G401 (cell line): Measurements from ENCODE around the gene DPEP2NB. TPM values are rescaled to one million over a fixed set of nuclear protein-coding genes. Genes with fewer than 3 reads are reported as not detected.
A peak's percentile ranks its signal among the peaks of the same experiment; 100 is the strongest.
"Not testable (repeated sequence)": the region's sequence is repeated elsewhere in the genome, so short reads cannot be mapped to it uniquely, and the experiment has no call there.

ENCODE experiments used
- DNase-seq: peaks from one replicate; pipeline ENCODE4 v3.0.0-alpha.2; 2015; ENCODE audit warnings: low spot score
- in situ Hi-C: cut with HindIII; loops from 2 replicates; pipeline ENCODE4 v1.10.0; 2016; ENCODE audit warnings: low sequenced_read_pairs, mixed read lengths
- total RNA-seq: library from RNA; depleted of rRNA; stranded (reverse); fragments of >200 nt; shearing (Covaris generic); gene quantifications from 2 replicates; pipeline ENCODE4 v1.2.3, GENCODE V29; 2014

The DPEP2NB gene
- total RNA-seq, 1 experiment from 2014 or later = not detected

DNA sequence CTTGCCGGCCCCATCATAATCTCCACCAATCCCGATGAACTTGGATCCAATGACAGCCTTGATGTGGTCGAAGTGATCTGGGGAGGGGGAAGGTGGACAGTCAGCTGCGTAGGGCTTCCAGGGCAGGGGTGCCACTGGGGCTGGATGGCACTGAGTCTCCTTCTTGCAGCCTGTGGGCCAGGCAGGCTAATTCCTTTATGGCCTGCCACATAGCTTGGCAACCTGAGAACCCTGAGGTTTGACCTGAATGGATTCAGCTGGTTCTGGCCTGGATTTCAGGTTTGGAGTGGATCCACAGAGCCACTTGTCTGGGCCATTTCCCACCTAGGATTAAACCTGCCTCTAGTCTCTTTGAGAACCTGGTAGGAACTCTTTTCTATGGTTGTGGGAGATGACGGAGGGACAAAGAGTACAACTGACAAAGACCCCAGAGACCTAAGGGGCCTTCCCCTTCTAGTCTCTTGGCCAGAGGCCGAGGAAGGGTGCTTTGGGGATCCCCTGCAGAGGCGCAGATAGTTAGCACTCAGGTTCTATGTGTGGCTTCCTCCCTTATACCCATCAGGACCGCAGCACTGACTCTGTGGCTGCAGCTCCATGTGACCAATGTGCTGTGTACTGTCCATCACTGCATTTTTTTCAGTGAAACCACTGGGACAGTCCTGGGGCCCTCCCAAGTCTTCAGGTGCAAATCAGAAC, 26.2 kb downstream of the DPEP2NB start:
- DNase-seq = no peak

DNA sequence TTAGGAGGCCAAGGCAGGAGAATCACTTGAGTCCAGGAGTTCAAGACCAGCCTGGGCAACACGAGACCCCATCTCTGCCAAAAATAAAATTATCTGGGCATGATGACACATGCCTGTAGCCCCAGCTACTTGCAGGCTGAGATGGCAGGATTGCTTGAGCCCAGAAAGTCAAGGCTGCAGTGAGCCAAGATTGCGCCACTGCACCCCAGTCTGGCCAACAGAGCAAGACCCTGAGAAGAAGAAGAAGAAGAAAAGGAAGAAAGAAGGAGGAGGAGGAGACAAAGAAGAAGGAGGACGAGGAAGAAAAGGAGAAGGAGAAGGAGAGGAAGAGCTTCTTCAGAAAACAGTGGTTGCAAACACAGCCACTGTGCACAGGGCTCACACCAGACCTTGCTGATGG, 27.0 kb downstream of the DPEP2NB start:
- in situ Hi-C loops = no loop called here
- no peak for DNase-seq

More for the DNA sequence above, 26.2 kb downstream of the DPEP2NB start:
- in situ Hi-C loops = no loop called here

DNA sequence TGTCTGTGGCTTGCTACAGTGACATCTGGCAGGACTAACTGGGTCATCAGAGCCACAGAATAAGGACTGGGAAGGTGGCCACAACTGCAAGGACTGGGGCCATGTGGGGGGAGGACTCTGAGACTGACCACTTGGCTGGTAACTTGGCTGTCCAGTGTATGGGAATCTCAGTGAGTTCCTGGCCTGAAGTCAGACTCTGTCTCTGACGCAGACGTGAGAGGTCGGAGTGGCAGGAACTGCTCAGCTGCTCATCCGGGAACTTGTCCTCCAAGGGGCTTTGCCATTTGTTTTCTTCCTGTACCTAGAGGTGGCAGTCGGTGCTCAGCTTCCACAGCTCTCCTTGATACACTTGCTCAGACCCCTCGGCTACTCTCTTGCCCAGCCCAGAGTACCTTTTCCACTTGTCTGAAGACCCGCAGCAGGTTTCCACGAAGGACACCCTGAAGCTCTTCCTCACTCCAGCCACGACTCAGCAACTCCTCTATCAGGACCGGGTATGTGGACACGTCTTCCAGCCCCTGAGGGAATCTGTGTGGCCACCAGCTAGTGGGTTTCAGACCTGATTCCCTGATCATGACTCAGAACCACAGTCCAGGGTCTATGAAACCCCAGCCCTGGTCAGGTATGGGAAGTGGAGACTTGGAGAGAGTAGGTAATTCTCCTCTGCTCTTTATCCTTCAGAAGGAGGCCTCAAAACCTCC, 28.1 kb downstream of the DPEP2NB start:
- in situ Hi-C loops = no loop called here

DNA sequence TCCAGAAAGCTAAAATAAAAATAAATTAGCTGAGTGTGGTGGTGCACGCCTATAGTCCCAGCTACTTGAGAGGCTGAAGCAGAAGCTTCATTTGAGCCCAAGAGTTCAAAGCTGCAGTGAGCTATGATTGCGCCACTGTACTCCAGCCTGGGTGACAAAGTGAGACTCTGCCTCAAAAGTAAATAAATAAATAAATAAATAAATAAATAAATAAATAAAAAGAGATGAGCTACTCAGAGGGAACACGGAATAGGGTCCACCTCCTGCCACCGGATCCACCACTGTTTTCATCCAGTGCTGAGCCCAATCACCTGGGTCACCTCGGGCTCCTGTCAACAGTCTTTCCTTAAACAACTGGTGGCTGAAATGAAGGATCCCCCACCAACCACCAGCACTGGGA, 28.8 kb downstream of the DPEP2NB start:
- in situ Hi-C loops = no loop called here
- no peak for DNase-seq

More for the DNA sequence above, 28.1 kb downstream of the DPEP2NB start:
- peak; percentile 27 for DNase-seq

DNA sequence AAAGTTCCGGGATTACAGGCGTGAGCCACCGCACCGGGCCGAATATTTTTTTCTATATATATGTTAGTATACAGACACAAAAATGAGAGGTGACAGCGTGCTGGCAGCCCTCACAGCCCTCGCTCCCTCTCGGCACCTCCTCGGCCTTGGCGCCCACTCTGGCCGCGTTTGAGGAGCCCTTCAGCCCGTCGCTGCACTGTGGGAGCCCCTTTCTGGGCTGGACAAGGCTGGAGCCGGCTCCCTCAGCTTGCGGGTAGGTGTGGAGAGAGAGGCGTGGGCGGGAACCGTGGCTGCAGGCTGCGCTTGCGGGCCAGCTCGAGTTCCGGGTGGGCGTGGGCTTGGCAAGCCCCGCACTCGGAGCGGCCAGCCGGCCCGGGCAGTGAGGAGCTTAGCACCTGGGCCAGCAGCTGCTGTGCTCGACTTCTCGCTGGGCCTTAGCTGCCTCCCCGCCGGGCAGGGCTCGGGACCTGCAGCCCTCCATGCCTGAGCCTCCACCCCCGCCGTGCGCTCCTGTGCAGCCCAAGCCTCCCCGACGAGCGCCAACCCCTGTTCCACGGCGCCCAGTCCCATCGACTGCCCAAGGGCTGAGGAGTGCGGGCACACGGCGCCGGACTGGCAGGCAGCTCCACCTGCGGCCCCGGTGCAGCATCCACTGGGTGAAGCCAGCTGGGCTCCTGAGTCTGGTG, 33.6 kb downstream of the DPEP2NB start:
- no peak for DNase-seq
- in situ Hi-C loops = no loop called here

DNA sequence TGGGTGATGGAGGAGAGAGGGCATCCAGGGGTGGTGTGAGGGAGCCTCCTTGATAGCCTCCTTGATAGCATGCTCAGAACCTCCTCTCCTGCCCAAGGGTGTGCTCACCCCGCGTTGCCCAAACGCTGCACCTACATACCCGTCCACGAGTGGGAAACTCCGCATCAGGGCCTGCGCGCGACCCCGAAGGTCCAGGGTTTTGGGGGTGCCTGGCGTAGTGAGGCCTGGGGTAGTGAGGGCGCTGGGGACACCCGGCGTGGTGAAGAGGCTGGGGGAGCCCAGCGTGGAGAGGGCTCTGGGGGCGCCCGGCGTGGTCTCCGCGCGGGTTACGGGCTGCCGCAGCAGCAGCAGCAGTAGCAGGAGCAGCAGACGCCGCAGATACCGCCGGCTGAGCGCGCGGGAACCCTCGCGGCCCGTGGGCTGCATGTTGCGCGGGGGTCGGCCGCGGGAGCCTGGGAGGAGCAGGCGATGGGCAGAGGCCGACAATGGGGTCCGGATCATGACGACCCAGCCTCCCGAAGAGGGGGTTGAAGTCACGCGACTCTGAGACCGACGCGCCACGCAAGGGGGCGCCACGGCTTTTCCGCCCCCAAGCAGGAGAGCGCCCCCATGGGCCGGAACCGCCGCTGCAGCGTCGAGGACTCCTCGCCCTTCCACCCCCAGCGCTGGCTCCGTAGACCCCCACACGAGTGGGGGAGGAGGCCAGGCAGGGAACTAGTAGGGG, 35.6 kb downstream of the DPEP2NB start, which contains the start of gene DPEP3:
TSS of gene DPEP3 (minus strand) at position 545 of the 724 bp plus-strand sequence. CDS start at position 426, 119 bp downstream.
- DNase-seq = no peak

DNA sequence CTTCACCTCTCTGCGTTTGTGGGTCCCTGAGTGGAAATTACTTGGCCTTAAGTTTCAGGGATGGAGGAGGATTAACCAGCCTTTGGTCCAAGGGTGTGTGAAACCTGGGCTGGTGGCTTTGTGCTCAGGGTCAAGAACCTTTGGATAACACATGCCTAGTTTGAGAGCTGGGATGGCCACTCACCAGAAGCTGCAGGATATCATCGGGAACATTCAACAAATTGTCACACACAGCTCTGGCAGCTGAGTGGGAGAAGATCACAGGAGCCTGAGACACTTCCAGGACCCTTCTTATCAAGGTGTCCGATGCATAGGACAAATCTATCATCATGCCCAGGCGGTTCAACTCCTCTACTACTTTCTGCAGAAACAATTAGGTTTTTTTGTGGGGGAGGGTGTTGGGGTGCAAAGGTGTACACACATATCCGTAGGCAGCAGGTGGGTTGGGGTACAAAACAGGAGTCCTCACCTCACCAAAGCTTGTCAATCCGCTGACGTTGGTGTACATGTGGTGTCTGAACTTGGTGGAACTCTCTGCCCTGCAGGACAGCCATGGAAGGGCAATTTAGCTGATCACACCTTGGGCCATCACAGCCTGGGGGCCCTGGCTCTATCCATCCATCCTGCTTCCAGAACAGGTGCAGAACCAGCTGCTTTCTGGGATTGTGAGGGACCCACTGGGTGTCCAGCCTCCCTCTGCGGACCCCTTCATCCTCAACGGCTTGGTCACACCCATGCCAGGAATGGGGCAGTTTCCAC, 38.1 kb downstream of the DPEP2NB start:
- no peak for DNase-seq
- in situ Hi-C loops = no loop called here

More for the DNA sequence above, 35.6 kb downstream of the DPEP2NB start, which contains the start of gene DPEP3:
- in situ Hi-C loops = no loop called here

DNA sequence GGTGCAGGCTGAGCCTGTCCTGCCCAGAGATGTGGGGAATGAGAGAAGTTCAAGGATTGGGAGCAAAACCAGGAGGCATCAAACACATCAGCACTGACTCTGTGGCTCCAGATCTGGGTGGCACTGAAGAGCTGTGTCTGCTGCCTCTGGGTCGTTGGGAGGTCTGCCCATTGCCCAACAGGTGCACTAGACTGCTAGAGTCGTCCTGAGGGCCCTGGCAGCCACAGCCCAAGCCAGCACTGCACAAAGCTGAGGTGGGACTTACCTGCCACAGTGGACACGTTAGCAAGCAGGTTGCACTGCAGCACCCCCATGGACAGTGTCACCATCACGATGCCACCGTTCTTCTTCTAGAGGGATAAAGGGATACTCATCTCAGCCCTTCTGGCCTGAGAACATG, 38.7 kb downstream of the DPEP2NB start:
- in situ Hi-C loops = no loop called here
- DNase-seq = no peak

DNA sequence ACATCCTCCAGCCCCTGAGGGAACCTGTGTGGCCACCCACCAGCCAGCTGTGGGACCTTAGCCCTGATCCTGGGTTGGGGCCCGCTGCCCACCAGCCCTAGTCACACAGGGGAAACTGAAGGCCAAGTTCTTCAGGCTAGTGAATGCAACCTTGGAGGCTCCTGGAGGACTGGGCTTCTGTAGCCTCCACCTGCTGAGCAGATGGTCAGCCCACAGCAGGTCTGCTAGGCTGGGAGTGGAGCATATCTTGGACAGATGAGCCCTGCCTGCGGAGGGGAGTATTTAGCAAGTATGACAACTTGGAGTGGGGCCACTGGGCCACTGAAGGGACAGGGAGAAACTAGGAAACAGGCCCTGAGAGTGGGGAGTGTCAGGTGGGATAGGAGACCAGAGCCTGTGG, 39.5 kb downstream of the DPEP2NB start:
- in situ Hi-C loops = no loop called here
- no peak for DNase-seq

DNA sequence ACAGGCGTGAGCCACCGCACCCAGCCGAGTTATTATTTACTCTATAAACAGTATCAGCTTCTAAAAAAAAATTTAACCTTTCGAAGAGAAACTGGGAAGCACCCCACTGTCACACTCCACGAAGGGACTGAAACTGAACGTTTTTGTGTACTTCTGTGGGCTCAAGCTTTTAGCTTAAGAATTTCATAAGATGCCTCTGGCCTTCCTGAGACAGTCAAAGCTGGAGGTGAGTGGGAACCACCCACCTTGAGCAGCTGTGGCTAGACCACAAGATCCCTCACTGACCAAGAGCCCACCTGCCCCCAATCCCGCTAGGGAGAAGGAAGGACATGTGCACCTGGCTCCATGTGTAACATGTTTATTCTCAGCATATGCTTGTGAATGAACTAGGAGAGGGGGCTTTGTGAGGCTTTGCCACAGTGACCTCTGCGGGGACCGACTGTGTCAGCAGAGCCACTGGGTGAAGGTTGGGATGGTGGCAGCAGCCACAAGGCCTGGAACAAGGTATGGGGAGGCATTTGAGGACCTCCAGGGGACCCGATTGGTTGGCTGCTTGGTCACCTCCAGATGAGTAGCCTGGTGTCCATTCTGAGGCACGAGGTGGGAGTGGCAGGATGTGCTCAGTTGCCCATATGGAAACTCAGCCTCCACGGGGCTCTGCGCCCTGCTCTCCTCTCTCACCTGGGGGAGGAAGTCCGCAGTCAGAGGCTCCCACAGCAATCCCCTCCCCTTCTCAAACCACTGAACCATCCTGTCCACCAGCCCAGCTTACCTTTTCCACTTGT, 40.2 kb downstream of the DPEP2NB start:
- DNase-seq = no peak
- in situ Hi-C loops = no loop called here

DNA sequence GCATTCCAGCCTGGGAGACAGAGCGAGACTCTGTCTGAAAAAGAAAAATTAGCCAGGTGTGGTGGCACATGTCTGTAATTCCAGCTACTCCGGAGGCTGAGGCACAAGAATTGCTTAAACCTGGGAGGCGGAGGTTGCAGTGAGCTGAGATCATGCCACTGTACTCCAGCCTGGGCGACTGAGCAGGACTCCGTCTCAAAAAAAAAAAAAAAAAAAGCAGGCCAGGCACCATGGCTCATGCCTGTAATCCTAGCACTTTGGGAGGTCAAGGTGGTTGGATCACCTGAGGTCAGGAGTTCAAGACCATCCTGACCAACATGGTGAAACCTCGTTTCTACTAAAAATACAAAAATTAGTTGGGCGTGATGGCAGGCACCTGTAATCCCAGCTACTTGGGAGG, 43.4 kb downstream of the DPEP2NB start:
- in situ Hi-C loops, DNase-seq: not testable (repeated sequence)

DNA sequence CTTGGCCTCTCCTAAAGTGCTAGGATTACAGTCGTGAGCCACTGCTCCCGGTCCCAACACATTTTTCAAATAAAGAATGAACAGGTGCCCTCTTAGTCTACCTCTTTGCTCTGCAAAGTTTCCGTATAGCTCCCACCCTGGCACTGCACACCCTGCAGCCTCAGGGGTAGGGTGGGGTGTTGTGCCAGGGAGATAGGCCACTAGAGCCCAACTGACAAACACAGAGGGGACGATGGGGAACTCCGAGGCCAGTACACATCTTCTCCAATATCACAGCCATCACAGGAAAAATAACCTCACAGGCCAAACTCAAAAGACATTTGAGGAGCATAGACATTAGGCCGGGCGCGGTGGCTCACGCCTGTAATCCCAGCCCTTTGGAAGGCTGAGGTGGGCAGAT, 44.6 kb downstream of the DPEP2NB start:
- DNase-seq = no peak
- in situ Hi-C loops = no loop called here

DNA sequence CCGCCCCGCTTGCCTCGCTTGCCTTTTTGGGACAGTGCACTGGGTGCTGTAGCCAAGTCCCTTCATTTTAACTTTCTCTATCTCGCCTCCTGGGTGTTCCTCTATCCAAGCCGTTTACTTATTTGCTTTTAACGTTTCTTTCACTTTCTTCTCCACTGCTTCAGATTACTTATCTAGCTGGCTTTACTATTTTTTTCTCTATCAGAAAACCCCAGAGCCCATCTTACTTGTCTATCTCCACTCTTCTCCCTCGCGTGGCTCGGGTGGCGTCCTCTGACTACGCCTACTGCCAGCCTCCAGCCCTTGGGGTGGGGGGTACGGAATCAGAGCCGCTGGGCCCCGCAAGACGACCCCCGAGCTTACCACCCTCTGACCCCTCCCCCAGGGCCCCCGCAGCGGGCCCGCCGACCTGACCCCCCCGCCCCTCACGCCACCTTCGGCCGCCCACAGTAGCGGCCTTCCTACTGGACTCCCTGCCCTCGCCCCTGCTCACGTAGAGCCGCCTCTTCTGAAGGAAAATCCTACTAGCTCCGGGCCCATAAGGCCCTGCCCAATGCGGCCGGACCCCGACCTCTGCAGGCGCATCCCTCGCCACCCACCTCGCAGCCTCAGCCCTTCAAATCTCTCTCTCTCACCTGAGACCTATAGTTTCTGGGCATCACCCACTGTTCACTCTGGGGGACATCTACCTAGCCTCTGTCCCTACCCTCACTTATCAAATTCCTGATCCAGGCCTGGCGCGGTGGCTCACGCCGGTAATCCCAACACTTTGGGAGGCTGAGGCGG, 46.3 kb downstream of the DPEP2NB start:
- in situ Hi-C loops = no loop called here

DNA sequence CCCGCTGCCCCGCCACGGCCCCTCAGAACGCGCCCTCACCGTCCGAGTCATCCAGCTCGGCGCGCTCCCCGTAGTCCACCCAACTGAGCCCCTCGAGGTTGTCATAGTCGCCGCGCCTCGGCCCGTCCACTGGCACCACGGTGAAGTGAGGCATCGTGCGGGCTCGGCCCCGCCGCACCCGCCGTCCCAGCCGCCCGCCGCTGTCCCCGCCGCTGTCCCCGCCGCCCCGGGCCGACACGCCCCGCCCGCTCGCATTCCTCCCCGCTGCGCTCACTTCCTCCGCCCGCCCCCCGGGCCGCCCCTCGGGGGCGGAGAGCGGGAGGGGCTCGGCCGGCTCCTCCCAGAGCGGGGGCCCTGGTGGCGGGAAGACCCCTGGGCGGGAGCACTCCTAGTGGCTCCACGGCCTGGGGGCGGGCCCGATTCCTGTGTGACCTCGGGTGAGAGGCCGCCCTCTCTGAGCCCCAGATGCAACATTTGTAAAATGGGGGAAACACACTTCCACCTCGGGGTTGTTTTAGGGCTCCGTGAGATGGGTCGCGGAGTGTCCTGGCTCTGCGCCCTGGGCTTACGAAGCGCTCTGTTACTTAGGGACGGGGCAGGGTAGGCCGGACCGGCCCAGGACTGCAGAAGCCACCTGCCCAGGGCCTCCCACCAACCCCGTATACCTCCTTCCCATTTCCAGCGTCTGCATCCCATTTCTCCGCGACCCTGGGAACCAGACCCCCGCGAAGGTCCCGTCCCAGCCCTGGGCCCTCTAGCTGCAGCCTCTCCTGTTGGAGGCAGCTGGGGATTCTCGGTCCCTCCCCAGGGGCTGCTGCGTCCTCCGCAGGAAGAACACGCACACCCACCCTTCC, 47.1 kb downstream of the DPEP2NB start, which contains the start of gene SLC12A4:
TSS of gene SLC12A4 (minus strand) at position 238 of the 854 bp plus-strand sequence. CDS start at position 154, 84 bp downstream.
- peak; percentile 28 for DNase-seq
- in situ Hi-C loops = no loop called here

More for the DNA sequence above, 46.3 kb downstream of the DPEP2NB start:
- no peak for DNase-seq

DNA sequence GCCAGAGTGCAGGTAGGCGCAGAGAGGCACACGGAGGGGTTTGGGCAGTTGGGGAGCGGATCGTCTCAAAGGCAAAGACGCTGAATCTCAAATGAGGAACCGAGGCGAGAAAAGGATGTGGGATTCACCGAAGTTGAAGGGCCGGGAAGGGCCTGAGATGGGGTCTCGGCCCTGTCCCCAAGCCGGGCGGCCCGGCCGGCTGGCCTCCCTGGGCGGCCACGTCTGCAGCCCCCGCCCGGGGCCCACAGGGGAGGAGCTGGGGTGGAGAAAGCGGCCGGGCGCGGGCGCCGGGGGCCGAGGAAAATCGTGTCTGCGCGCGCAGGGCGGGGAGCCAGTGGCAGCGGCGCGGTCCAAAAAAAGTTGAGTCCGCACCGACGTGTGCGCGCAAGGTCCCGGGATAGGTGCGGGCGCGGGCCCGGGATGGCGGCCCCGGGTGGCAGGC, 47.7 kb downstream of the DPEP2NB start:
- no peak for DNase-seq
- in situ Hi-C loops = no loop called here
